ENCODE measurements around the gene ZNF407.
A peak's percentile ranks its signal among the peaks of the same experiment; 100 is the strongest.

Gene ZNF407

DNA sequence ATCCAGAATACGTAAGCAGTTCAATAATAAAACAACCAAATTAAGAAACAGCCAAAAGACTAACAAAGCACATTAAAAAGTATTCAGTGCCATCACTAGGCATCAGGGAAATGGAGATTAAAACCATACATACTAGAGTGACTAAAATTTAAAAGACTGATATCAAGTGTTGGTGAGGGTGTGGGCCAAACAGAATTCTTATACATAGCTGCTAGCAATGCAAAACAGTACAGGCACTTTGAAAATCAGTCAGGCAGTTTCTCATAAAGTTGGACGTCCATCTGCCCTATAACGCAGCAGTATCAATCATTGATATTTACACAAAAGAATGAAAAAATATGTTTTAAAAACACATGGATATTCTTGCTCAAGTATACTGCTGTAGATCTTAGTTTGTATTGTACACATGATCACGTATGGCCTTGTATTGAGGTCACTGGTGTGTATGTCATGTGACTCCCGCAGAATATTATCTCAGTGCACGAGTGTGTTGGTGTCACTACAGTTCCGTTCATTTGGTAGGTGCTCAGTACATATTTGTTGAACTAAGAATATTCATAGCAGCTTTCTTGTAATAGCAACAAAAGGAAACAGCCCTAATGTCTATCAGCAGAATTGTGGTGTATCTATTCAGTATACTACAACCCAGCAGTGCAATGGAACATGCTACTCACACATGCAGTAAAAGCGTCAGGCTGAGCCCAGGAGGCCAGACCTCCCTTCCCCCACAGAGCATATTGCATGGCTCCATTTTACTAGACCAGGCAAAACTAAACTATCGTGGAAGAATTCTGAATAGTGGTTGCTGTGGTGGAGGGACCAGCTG is 28.6 kb downstream of the ZNF407 start:
- no peak for DNase-seq (ENCODE audit: low read depth)

DNA sequence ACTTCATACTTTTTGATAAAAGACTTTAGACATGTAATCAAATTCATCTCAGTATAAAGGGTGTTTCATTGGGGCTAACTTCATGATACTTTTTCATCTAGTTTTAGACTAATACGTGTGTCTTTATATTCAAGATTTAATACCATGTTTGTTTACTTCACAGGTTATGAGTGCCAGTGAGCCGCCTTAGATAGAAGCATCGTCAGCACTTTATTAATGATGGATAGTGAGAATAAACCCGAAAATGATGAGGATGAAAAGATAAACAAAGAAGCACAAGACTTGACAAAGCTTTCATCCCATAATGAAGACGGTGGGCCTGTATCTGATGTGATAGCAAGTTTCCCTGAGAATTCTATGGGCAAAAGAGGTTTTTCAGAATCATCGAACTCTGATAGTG is 33.1 kb downstream of the ZNF407 start:
- no peak for DNase-seq (ENCODE audit: low read depth)

DNA sequence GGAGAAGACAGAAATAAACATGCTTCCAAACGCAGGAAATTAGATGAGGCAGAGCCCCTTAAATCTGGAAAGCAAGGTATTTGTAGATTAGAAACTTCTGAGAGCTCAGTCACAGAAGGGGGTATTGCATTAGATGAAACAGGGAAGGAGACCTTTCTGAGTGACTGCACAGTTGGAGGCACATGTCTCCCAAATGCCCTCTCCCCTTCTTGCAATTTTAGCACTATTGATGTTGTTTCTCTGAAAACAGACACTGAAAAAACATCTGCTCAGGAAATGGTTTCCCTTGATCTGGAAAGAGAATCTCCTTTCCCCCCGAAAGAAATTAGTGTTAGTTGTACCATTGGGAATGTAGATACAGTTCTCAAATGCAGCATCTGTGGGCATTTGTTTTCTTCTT is 33.5 kb downstream of the ZNF407 start:
- no peak for DNase-seq (ENCODE audit: low read depth)

DNA sequence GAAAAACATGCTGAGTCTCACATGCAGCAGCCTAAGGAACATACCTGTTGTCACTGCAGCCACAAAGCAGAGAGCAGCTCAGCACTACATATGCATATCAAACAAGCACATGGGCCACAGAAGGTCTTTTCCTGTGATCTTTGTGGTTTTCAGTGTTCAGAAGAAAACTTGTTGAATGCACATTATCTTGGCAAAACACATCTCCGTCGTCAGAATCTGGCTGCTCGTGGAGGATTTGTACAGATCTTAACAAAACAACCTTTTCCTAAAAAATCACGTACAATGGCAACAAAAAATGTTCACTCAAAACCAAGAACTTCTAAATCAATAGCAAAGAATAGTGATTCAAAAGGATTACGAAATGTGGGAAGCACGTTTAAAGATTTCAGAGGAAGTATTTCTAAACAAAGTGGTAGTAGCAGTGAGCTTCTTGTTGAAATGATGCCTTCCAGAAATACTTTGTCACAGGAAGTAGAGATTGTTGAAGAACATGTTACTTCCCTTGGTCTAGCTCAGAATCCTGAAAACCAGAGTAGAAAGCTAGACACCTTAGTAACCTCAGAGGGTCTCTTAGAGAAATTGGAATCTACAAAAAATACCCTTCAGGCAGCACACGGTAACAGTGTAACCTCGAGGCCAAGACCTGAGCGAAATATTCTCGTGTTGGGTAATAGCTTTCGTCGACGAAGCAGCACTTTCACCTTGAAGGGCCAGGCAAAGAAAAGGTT is 34.1 kb downstream of the ZNF407 start:
- peak; percentile 88 for DNase-seq (ENCODE audit: low read depth)

DNA sequence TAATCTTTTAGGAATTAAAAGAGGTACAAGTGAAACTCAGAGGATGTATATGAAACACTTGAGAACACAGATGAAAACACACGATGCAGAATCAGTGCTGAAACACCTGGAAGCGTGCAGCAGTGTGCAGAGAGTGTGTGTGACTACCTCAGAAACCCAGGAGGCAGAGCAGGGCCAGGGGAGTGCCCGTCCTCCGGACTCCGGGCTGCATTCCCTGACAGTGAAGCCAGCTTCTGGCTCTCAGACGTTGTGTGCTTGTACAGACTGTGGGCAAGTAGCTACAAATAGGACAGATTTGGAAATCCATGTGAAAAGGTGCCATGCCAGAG is 34.6 kb downstream of the ZNF407 start:
- DNase-seq (ENCODE audit: low read depth) = no peak

DNA sequence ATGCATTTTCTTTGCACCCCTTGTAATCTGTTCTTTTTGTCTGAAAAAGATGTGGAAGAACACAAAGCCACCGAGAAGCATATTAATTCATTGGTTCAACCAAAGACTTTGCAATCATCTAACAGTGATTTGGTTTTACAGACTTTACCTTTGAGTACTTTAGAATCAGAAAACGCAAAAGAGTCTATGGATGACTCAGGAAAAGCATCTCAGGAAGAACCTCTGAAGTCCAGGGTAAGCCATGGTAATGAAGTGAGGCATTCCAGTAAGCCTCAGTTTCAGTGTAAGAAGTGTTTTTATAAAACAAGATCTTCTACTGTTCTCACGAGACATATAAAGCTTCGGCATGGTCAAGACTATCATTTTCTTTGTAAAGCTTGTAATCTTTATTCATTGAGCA is 35.2 kb downstream of the ZNF407 start:
- no peak for DNase-seq (ENCODE audit: low read depth)

DNA sequence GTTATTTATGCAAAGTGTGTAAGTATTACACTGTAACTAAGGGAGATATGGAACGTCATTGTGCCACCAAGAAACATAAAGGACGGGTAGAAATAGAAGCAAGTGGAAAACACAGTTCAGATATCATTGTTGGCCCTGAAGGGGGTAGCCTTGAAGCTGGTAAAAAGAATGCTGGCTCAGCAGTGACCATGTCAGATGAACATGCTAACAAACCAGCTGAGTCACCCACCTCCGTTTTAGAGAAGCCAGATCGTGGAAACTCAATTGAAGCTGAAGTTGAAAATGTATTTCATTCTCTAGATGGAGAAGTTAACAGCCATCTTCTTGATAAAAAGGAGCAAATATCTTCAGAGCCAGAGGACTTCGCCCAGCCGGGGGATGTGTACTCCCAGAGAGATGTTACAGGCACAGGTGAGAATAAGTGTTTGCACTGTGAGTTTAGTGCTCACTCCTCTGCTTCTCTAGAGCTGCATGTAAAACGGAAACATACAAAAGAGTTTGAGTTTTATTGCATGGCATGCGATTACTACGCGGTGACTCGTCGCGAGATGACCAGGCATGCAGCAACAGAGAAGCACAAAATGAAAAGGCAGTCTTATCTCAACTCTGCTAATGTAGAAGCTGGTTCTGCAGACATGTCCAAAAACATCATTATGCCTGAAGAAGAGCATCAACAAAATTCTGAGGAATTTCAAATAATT is 36.1 kb downstream of the ZNF407 start:
- peak; percentile 38 for DNase-seq (ENCODE audit: low read depth)

DNA sequence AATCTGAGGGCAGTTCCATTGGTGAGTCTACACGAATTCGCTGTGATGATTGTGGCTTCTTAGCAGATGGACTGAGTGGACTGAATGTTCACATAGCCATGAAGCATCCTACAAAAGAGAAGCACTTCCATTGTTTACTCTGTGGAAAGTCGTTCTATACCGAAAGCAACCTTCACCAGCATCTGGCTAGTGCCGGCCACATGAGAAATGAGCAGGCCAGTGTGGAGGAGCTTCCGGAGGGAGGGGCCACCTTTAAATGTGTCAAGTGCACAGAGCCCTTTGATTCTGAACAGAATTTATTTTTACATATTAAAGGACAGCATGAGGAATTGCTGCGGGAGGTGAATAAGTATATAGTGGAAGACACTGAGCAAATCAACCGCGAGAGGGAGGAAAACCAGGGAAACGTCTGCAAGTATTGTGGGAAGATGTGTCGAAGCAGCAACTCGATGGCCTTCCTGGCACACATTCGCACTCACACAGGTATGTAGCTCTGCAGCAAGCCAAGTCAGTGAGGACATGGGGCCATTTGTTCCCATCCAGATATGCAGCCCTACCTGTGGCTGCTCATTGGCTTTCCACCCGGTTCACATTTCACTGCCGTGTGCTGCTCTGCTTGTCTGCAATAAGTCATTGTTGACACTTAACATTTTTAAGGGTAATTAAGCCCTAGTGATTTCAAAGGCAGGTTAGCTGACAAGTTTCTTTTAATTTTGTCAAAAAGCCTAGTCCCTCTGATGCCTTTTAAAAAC is 37.7 kb downstream of the ZNF407 start:
- DNase-seq (ENCODE audit: low read depth) = no peak

DNA sequence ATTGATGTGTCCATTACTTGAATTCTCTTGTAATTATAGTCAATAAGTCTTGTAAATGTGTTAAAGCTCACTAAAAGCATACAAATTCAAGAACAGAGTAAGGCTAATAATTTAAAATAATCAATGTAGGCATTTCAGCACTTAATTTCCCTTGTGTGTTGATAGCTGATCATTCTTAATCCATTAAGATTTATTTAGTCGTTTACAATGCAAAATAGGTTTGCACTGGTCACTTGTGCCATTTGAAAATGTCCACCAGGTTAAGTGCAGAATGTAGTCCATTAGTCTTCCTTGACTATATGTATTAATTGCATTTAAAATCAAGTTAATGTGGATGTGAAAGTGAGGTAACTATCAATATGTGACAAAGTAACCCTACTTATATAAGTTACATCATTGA is 39.4 kb downstream of the ZNF407 start:
- DNase-seq (ENCODE audit: low read depth) = no peak

DNA sequence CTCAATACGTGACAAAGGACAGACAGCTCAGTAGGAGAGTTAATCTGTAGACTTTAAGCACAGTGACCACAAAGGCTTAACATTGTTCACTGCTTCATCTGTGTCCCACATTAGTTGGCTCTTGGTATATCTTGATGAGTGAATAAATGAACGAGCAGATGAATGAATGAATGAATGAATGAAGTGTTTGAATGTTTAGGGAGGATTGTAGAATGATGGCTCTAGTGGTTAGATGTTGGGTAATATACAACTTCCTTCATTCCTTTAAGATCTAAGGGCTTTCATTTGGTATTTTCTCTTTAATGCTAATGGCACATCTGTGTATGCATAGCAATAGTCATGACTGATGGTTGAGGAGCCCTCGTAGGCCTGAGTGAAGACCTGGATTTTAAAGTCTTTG is 40.5 kb downstream of the ZNF407 start:
- DNase-seq (ENCODE audit: low read depth) = no peak

DNA sequence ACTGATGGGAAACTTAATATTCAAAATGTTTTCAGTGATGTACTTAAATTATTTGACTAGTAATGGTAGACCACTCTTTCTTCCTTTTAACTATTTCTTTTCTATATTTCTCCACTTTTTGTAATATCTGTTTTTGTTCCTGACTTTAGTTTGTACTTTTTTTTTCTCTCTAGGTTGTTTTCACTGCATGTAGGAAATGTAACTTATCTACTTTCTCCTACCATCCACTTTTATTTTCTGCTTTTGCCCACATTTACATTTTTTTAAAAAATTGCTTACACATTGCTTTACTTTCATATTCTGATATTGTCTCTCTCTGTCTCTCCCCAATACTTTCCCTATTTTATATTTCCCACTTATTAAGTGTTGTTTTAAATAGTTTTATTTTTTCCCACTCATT is 47.0 kb downstream of the ZNF407 start:
- DNase-seq (ENCODE audit: low read depth) = no peak

DNA sequence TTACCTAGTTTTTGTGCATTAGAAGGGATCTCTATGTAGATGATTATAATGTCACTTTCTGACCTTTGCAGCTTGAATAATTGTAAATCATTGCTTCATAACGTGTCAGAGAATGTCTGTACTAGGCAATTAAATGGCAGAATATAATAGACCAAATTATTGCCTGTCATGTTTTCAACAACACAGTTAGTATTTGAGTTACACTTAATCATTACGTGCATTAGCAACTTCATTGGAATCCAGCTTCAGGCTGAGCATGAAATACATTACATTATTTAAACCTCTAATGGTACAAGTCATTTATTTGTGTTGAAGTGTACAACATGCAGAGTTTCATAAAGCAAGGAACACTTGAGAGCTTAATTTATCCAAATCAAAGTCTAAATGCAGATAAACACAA is 48.0 kb downstream of the ZNF407 start:
- peak; percentile 67 for DNase-seq (ENCODE audit: low read depth)

DNA sequence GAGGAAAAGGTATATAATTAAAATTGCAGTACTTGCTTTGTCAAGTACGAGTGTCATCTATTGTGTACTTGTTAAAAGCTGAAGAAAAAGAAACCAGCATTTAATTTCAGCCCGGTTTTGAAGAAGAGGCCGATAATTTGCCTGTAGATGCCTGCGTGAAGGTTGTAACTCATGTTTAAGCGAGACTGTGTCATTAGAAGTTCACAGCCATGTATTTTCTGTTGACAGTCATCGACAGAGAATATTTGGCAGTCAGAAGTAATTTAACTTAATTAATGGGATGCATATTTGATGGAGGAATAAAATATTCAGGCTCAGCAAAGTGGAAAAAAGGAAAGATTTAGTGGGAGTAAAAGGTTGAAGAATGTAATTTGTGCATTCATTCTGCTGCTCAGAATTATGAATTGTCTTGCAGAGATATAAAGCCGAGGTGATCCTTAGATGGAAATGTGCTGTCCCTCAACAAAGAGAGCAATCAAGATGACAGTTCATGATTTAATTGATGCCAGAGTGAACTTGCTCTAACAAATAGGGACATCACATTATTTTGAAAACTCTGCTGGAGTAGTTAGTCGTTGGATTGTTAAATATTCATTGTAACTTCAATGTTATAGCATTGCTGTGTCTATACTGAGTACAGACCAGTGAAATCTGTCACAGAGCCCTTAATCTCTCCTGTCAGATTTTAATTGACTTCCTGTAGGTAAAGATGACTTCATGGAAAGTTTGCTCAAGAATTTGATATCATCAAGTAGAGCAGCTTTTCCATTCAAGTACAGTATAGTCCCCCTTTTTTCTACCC is 53.9 kb downstream of the ZNF407 start:
- no peak for DNase-seq (ENCODE audit: low read depth)

DNA sequence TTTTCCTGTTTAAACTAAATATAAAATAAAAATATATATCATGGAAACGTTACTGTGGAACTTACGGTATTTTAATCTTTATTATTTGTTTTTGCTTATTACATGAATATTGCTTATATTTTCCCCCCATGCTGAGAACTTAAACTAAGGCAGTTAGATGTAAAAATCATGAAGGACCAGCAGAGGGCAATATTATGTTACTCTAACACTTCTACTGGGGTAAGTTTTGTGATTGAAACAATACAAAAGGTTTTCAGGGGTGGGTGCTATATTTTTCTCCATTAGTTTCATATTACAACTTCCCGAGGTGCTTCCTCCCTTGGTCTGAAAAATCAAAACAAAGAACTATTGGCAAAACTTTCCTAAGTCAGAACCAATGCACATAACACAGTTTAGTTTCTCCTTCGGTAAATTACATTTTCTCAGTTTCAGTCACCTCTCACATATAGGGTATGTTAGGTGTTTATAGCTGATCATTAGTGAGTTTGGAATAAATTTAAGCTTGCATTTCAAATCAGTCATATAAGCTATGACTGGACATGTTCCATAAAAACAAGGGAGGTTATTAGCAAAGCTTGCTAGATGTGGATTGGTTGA is 54.8 kb downstream of the ZNF407 start:
- peak; percentile 65 for DNase-seq (ENCODE audit: low read depth)

DNA sequence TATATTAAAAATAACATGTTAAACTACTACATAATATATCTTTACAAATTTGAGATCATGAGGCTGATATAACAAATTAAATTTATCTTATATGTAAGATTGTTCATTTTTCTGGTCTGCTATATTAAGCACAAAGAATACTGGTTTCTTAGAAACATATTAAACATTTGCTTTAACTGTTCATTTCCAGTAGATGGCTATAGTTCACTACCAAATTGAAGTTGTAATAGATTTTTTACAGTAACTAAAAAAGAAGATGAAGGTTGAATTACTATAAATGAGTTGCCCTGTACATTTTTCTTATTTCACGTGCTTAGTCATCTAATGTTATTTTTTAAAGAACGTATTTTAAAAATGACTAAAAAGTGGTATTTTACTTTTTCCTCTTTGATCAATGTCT is 57.0 kb downstream of the ZNF407 start:
- DNase-seq (ENCODE audit: low read depth) = peak; percentile 41

DNA sequence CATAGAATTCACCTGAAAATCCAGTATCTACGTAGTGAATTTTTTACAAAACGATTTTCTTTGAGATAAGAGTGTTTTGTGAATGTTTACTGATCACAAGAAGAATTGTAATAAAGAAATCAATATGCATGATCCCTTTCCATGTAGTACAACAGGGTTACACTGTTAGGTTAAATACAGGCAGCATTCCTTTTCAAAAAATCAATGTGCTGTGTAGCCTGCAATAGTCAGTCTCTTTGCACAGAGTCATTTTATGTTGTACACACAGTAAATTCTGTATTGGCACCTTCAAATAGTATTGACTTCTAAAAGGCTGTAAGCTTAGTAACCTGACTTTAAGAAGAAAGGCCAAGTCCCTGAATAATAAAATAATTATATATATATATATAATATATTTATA is 63.3 kb downstream of the ZNF407 start:
- DNase-seq (ENCODE audit: low read depth) = no peak

DNA sequence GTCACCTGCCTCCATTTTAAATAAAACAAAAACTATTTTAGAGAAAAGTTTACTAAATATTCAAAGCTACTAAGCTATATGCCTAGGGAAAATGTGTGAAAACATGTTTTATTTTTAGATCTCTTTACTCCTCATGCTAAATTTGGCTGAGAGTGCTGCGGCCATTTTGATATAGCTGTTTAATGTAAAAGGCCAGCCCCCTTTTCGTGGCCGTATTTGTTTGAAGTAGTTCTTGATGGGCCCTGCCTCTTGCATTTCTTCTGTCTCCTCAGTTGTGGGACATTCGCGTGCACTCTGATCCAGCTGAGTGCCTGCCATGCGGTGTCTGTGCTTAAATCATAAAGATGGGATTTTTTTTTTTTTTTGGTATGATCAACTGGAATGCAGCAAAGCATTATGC is 64.0 kb downstream of the ZNF407 start:
- no peak for DNase-seq (ENCODE audit: low read depth)

DNA sequence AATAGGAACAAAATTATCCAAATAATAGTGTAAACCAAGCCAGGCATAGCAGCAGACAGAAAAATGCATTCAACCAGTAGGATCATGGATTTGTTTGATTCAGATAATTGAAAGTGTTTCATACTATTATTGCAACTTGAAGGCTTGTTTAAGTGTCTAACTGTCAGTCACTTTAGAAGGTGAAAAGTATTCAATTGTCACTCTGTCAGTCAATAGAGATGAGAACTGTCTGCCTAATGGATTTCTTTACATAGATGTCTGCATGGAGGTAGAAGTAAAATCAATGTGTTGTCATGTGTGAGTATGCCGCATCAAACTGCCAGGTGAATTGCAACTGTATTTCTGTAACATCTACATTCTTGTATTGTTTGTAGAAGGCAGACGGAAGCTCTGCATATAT is 65.0 kb downstream of the ZNF407 start:
- DNase-seq (ENCODE audit: low read depth) = no peak

DNA sequence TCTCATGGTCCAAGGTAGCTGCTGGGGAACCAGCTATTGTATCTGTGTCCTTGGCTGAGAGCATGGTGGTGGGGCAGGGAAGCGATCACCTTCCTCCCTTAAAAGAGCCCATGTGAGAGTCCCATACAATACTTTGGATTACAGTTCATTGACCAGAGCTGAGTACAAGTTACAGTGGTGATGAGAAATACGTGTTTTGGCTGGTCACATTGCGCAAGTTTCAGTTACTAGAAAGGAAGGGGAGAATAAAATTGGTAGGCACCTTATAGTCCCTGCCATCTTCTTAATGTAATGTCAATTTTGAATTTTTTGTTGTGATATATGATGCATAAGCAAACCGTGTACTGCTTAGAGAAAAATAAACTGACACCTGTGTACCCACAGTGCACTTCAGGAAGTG is 67.7 kb downstream of the ZNF407 start:
- no peak for DNase-seq (ENCODE audit: low read depth)

DNA sequence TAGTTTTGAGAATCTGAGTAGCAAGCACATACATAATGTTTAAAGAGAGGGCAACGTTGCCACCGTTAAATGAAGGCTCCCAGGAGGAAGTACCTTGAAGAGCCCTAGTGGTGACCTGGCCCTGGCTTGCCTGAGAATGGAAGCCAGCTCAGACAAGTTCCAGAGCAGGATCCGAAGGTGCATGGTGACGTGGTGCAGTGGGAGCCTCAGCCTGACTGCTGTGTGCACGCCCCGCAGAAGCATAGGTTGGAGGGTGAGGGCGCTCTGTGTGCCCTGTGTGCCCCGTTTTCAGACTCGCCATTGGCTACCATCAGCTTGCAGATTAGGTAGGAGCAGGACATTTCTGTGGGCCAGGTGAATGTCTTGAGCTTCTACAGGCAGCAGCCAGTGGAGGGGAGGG is 68.2 kb downstream of the ZNF407 start:
- DNase-seq (ENCODE audit: low read depth) = no peak

DNA sequence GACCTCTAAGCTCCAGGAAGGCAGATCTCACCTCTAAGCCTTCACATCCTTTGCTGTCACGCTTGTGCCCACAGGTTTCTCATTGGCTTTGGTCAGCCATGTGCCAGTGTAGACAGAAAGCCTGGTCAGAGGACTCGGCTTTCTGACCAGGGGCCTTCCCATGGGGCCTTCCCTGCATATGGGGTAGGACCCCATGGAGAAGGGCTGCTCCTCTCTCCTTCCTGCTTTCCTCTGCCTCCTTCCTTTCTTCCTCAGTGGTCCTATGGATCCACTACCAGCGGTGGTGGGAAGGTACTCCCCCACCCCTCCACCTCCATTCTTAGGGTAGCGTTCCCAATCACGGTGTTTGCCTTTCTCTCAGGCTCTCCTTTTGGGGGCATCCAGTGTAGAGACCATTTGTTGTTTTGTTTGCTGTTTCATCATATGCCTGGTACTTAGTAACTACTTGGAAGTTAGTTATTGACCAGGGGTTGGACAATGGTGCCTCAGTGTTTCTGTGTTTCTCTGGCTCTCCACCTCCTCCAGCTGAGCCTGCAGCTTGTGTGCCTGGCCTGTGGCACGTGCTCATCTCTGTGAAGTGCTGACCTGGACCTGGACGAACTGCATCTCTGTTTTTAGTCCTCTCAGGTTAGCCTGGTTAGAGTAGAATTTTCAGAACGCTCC is 71.6 kb downstream of the ZNF407 start:
- DNase-seq (ENCODE audit: low read depth) = no peak
